ENCODE measurements around the gene ZNF816. TPM values are rescaled to one million over a fixed set of nuclear protein-coding genes. Genes with fewer than 3 reads are reported as not detected.

Gene ZNF816
- total and polyA plus RNA-seq, 2 of the 8 experiments (the other 6 are each of a cell fraction or from before 2014, with no cell fraction given), result 2.7 to 13.2 TPM

GRCh38 chr19:53008061-53008778 is 45.5 kb upstream of the ZNF816 start:
- no peaks in the 10 kb centered on the region; a peak in 1 of 7 replicates for H3K27me3 ChIP-seq (replicated peaks in 1 of 4; ENCODE audit: control insufficient read depth in 3 of 4, extremely low read depth in 1 of 4, insufficient read depth in 3 of 4, low read length in 3 of 4)
- no peak overlapping the region for H3K4me3 ChIP-seq (ENCODE audit: extremely low read depth in 1 of 4, insufficient read depth in 2 of 4, low read depth in 3 of 4, low read length in 4 of 4)
- no peaks in the 10 kb centered on the region for H3K79me1 ChIP-seq (ENCODE audit: low read depth, low read length)
- no peak overlapping the region for H4K91ac ChIP-seq (replicated peaks; ENCODE audit: insufficient read length, low read length)
- H3K18ac ChIP-seq (ENCODE audit: extremely low read depth, low read length), result no peak overlapping the region
- H3K27ac ChIP-seq (ENCODE audit: low read depth, low read length), result no peak overlapping the region
- H2AK5ac ChIP-seq (ENCODE audit: low read depth, low read length), result no peak overlapping the region
- CTCF ChIA-PET (ENCODE audit: partially characterized antibody), result interaction anchor here (0.5 to 3.9 kb wide), 5 partner anchors 11 to 37 kb away, joined by 3 to 43 read pairs (median 5); no protein-coding TSS in a partner anchor
- H3K79me2 ChIP-seq (ENCODE audit: control insufficient read depth in 1 of 2, insufficient read depth in 2 of 2, low read length in 2 of 2), result no peaks in the 10 kb centered on the region
- H2BK5ac ChIP-seq (ENCODE audit: low read depth, low read length), result no peak overlapping the region
- no peak overlapping the region for H2BK20ac ChIP-seq (ENCODE audit: low read length)
- DNase-seq (ENCODE audit: low read depth in 1 of 2, low spot score in 2 of 2) (no peak), FAIRE-seq (no peak)
- no peaks in the 10 kb centered on the region for H3K36me3 ChIP-seq (ENCODE audit: control insufficient read depth in 2 of 4, insufficient read depth in 4 of 4, low read length in 3 of 4)
- 81% methylated on average over 25 of the region's 25 CpGs; no CpG with 5 or more reads in 1 of the 2 experiments for WGBS, 2 experiments (ENCODE audit: extremely low coverage in 1 of 2, insufficient coverage in 1 of 2, insufficient read length in 1 of 2, insufficient replicate concordance in 2 of 2, low coverage in 1 of 2, low lambda C conversion rate in 2 of 2, missing lambda C conversion rate in 1 of 2)
- no peak overlapping the region for H2AFZ ChIP-seq (ENCODE audit: low read length)
- no peaks in the 10 kb centered on the region for H3K23me2 ChIP-seq (ENCODE audit: low read depth, low read length)
- no peaks in the 10 kb centered on the region; a peak in 2 of 7 replicates for H3K4me1 ChIP-seq (replicated peaks in 1 of 4; ENCODE audit: control insufficient read depth in 3 of 4, insufficient read depth in 4 of 4, low read length in 3 of 4)
- no peak overlapping the region for H3K4ac ChIP-seq (replicated peaks; ENCODE audit: insufficient read length, low read depth, low read length)
- no peak overlapping the region for H3K23ac ChIP-seq (ENCODE audit: insufficient read length)
- no peak overlapping the region for H2BK120ac ChIP-seq (replicated peaks; ENCODE audit: low read depth, low read length)
- no peak overlapping the region for H3K9ac ChIP-seq (replicated peaks in 1 of 4; ENCODE audit: extremely low read depth in 1 of 4, low read depth in 3 of 4, low read length in 3 of 4)
- no peak for TF ChIP-seq CTBP2 (IDR thresholded peaks at IDR 0.05; ENCODE audit: borderline replicate concordance, insufficient read depth, insufficient read length, low read length)
- TF ChIP-seq SP1 (IDR thresholded peaks at IDR 0.05; ENCODE audit: low read depth, low read length), result no peak
- no peak for TF ChIP-seq CREB1 (IDR thresholded peaks at IDR 0.05)
- TF ChIP-seq RXRA (IDR thresholded peaks at IDR 0.05; ENCODE audit: insufficient read depth, low read depth, low read length), result no peak
- no peak for TF ChIP-seq RFX5 (IDR thresholded peaks at IDR 0.05; ENCODE audit: borderline replicate concordance, low read depth, low read length)
- no peak for TF ChIP-seq CHD1 (IDR thresholded peaks at IDR 0.05; ENCODE audit: low read depth, low read length)
- no peak for TF ChIP-seq JUND (IDR thresholded peaks at IDR 0.05; ENCODE audit: low read length)
- no peak for TF ChIP-seq TBP (IDR thresholded peaks at IDR 0.05; ENCODE audit: low read depth, low read length)
- TF ChIP-seq CEBPB (IDR thresholded peaks at IDR 0.05; ENCODE audit: low read depth, low read length), result no peak
- TF ChIP-seq POU5F1 (IDR thresholded peaks at IDR 0.05; ENCODE audit: low read depth, low read length), result no peak
- TF ChIP-seq TAF7 (optimal IDR thresholded peaks at IDR 0.05; ENCODE audit: borderline replicate concordance, low read depth, low read length), result no peak
- no peak for TF ChIP-seq HDAC2 (IDR thresholded peaks at IDR 0.05; ENCODE audit: borderline replicate concordance in 1 of 2, low read depth in 2 of 2, low read length in 2 of 2)
- no peak for TF ChIP-seq JUN (IDR thresholded peaks at IDR 0.05; ENCODE audit: low read depth, low read length)
- no peak for TF ChIP-seq RBBP5 (IDR thresholded peaks at IDR 0.05; ENCODE audit: borderline replicate concordance, low read depth, low read length)
- H4K20me1 ChIP-seq (replicated peaks in 1 of 2; ENCODE audit: control insufficient read depth in 1 of 2, insufficient read depth in 2 of 2, low read length in 2 of 2), result no peaks in the 10 kb centered on the region
- H4K5ac ChIP-seq (ENCODE audit: insufficient read length, low read depth, low read length), result no peak overlapping the region
- H2BK15ac ChIP-seq (ENCODE audit: low read length), result no peak overlapping the region
- H2BK12ac ChIP-seq (ENCODE audit: low read depth, low read length), result no peak overlapping the region
- H3K14ac ChIP-seq (ENCODE audit: insufficient read length), result no peak overlapping the region
- H3K4me2 ChIP-seq (ENCODE audit: insufficient read depth in 1 of 2, low read depth in 2 of 2, low read length in 2 of 2), result no peak overlapping the region
- H3K56ac ChIP-seq (replicated peaks; ENCODE audit: insufficient read length, low read depth, low read length), result no peak overlapping the region
- H3K9me3 ChIP-seq (ENCODE audit: insufficient read depth in 2 of 2, low read depth in 1 of 2, low read length in 1 of 2), result 0 out of 4 replicates have a peak, but pooled peaks cover 0 to 2% of the 10 kb centered on the region in 2 experiments
- no peak overlapping the region for H4K8ac ChIP-seq (ENCODE audit: extremely low read depth, insufficient read depth, low read length)
- POLR2A ChIA-PET (ENCODE audit: partially characterized antibody), result no interaction called here

All from H1 (cell line).